Inflammatory macrophage treated with lipopolysaccharide for 4 hours (primary cell): ENCODE data around the gene INHBB.
"Not testable (repeated sequence)": the region's sequence is repeated elsewhere in the genome, so short reads cannot be mapped to it uniquely, and the experiment has no call there.

ENCODE experiments used
- DNase-seq: peaks from one replicate; pipeline ENCODE4 v3.0.0-alpha.2; 2020

The INHBB gene

DNA sequence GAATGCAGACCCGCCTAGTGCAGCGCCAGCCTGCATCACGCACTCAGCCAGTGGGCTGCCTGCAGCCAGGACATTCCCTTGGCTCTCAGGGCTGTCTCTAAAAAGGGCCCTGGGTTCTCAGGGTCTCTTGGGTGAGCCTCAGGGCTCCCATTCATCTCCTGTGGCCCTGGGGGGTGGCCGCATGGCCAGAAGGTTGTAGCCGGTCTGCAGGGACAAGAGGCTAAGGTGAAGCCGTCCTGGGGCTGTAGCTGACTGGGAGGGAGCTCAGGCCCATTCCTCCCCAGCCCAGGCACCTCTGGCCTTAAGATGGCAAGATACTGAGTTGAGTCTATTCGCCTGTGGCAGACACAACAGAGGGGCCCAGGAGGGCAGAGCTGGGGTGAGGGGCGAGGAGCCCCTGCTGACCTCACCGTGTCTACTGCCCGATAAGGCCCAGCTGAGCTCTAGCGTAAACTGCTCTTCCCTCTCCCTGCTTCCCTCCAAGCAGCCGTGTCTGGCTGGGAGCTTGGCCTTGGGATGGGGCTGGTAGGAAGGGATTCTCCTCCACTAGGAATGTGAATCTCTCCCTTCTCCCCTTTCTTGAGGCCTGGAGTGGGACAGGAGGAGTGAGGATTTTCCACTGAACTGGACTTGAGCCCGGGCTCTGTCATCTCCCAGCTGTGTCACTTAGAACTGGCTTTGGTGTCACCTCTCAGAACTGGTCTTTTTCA, 37.9 kb downstream of the INHBB start:
- no peak for DNase-seq

DNA sequence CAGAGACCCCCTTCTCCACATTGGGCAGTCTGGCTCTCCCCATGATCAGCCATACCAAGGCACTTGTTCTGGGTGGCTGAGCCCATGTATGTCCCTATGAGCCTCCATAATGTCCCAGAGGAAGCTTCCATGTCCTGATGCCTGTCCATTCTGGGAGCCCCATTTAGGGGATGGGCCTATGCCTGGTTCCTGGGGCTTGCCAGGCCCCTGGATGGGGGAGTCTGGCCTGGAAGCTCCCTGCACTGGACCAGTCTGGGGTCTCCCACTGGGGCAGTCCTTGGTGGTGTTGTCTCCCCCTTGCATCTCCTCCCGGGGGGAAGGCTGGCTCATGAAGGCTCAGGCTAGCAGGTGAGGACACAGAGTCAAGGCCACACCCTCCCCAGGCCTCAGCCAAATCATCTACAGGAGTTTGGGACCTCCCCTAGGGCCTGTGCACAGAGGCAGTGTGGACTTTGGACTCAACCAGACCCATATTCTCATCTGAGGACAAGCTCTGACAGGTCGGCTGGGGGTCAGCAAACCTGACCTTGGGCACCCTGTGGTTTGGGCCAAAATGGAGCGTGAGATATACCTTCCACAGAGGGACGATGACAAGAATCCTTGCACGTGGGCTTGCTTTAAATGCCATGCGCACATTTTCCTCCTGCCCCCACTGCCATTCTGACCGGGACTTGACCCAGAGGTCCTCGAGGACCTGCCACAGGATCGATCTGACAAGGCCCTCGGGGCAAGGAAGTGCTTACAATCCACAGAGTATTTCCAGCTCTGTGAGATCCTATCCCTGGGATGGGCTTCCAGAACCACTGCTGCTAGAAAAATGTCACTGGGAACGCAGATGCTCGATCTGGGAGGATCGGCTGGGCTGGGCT, 38.8 kb downstream of the INHBB start:
- no peak for DNase-seq

DNA sequence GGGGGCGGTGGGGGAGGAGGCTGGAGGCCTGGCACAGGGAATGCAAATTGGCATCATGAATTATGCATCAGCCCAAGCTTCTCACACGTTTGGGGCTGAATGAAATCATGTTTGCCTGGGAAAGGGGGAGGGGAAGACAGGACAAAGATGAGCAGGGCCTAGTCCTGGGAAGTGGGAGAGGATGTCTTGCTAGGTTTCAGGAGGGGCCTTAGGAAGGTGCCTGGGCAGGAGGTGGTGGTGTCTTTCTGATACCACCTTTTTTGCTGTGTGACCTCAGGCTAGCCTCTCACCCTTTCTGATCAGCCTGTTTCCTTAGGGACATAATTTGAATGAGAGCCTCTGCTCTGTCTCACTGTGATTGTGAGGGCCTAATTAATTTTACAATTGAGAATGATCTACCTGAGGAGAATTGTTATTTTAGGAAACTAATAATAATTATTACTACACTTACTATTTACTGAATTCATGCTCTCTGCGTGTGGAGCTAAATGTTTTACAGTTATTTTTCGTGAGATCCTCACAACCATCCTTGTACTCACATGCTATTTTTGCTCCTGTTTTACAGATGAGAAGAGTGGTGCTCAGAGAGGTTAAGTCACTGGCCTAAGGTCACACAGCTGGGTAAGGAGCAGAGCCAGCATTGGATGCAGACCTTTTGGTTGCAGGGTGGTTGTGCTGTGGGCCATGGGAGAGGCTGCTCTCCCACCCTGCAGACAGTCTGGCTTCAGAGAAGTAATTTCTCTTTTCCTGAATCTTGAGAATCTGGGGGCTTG, 39.6 kb downstream of the INHBB start:
- DNase-seq: no peak

DNA sequence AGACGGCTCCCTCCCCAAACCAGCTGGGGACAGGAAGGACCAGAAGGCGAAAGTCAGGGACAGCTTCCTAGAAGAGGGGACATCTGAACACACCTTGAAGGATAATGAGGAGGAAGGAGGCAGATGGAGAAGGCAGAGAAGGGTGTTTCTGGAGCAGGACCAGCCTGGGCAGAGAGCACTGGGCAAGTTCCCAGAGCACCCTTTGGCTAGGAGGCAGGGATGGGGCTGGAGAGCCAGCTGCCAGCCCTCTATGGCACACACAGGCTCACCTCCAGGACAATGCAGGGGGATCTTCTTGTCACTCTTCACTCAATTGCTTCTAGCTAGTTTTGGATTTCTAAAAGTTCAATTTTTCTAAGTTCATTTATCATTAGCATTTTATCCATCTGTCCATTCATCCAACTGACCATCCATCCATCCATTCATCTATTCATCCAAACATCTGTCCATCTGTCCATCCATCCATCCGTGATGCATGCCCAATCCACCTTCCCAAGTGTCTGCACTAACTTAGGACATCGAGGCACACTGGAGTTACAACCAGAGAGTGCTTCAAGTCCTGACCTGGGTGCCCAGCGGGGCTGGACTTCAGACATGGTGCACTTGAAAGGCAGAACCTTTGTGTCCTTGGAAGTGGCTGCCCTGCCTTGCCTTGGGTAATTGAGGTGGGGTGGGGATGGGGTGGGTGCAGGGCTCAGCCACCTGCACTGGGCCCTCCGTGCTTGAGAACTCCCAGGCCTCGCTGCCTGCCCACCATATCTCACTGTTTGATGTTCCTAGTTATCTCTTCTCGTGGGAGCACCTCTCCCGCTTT, 42.5 kb downstream of the INHBB start:
- DNase-seq: no peak

DNA sequence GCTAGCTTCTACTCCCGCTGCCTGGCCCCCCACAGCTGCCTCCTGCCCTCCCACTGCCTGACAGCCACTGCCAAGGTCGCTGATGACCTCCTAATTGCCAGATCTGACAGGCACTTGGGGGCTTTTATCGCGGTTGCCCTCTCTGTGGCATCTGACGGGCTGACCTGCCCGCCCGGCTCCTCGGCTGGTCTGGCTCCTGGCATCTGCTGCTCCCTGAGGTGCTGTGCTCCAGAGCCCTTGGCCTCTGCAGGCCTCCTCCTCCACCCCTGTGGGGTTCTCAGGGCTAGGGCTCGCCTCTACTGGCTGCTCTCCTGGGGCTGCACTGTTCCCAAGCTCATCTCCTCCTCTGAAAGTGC, 43.1 kb downstream of the INHBB start:
- no peak for DNase-seq

DNA sequence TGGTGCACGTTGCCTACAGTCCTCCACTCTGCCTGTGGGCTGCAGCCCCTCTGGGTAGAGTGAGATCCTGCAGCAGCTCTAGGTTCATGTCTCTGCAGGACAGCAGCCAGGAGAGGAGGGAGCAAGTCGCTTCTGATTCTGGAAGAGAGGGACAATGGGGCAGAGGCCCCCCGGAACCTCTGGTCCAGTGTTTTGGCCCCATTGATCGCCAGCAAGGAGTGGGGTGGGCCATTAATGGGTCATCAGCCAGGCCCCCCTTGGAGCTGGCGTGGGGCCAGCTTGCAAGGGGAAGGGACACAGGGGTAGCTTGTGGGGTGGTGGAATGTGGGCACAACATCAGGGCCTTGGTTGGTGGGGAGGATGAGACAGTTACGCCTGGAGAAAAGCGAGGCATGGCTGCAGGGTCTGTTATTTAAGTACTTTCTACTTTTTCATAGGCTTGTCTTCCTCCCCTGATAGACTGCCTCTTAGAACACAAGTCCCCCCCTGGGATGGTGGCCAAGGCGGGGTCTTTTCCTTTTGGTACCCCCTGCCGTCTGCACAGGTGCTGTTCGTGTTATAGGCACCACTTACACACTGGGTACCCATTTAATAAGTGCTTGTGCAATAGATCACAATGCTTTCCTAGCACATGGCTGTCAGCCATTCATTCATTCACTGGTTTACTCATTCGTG, 44.6 kb downstream of the INHBB start:
- DNase-seq: no peak

DNA sequence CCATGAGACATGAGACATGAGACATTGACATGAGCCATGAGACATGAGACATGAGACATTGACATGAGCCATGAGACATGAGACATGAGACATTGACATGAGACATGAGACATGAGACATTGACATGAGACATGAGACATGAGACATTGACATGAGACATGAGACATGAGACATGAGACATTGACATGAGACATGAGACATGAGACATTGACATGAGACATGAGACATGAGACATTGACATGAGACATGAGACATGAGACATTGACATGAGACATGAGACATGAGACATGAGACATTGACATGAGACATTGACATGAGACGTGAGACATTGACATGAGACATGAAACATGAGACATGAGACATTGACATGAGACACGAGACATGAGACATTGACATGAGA, 45.4 kb downstream of the INHBB start:
- not testable (repeated sequence) for DNase-seq

DNA sequence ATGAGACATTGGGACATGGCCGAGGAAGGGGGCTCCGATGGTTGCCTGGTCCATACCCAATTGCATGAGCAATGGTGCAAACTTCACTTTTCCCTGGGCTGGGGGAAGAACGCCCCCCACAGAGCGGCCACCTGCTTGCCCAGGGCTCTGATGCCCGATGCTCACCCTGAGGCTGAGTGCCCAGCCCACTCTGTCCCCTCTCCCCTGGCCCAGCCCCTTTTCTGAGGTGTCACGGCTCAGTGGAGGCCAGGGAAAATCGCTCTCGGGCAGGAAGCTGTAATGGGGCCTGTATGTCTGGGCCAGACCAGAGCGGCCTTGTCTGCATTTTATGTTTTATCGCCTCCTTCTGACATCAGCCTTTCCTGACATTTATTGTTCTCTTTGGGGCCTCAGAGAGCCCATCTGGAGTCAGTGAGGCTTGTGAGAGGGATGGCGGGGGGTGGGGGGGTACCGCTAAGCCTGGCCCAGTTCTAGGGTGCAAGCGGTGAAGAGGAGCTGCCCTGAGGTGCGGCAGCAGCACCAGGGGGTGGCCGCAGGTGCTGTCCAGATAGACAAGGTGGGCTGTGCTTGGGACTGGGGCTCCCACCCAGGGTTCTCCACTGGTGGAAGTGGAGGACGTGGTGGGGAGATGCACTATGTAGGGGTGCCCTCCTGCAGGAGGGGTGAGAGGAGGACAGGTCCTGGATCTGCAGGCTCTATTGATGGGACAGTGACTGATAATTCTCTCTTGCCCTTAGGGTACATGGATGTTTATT, 46.2 kb downstream of the INHBB start:
- no peak for DNase-seq

DNA sequence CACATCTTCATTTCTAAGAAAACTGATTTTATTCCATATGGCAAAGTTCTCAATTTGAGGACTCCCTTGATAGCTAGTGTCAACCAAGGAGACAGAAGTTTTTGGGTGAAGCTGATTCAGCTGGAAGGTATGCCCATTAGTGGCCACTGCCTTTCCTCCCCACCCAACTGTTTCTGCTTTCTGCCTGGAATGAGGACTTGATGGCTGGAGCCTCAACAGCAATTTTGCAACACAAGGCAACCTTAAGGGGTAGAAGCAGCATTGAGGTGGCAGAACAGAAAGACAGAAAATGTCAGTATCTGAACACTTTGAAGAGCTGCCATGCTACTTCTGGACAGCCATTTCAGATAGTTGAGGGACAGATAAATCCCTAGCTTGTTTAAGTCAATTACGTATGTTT, 47.0 kb downstream of the INHBB start:
- DNase-seq: no peak

DNA sequence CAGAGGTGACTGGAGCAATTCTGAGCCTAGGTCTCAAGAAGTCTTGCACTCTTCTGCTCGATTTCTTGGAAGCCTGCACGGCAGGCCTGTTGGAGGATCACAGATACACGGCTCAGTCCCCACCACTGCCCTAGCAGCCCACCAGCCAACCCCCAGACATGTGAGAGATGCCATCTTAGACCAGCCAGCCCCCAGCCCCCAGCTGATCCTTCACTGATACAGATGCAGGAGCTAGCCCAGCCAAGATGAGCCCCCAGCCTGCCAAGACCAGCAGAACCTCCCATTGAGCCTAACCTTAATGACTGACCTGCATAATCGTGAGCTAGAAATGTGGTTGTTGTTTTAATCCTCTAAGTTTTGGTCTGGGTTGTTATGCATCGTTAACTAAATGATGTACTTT, 47.5 kb downstream of the INHBB start:
- no peak for DNase-seq

DNA sequence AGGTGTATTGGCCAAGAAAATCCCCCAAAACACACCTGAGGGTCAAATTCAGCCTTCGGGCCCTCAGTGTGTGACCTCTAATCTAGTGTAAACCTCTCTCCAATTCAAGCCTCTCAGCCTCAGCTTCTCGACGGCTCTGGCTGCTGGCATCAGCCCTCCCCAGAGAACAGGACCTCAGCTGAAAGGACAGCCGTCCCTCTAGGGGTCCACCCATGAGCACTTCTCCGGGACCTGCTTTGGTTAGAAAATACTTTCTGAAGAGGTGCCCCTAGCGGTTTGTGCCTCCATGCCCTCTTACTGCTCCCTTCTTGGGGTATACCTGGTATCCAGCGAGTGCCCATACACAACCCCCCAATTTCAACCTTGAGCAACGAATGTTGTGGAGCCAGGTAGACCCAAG, 48.8 kb downstream of the INHBB start:
- no peak for DNase-seq

DNA sequence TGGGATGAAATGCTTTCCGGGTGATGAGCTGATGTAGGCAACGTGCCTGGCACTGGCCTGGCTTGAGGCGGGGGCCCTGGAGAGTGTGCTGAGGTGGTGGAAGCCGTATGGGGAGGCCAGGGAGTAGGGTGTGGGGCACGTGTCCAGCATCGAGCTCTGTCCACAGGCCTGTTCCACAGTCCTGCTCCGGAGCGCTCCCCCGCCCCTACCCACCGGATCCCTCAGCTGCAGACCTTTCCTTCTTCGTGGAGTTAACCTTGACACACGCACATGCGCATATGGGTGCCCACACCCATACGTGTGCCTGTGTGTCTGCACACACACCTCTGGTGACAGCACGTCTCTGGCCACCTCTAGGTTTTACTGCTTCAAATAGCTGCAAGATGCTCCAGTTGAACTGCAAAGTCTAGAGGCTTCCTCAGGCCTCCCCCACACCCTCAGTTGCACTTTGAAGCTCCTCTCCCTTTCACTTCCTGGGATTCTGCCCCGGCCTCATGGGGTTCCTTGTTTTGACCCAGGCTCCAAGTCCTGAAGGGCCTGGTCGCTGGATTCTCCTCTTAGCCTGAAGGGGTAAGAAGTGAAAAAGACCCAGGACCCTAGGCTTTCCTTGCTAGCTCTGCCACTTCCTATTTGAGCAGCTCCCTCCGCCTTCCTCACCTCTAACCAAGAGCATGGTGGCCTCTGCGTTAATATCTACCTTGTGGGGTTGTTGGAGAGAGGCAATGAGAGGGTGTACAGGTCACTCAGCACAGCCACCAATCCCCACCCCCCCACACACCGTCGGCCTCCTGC, 49.5 kb downstream of the INHBB start:
- DNase-seq: no peak

DNA sequence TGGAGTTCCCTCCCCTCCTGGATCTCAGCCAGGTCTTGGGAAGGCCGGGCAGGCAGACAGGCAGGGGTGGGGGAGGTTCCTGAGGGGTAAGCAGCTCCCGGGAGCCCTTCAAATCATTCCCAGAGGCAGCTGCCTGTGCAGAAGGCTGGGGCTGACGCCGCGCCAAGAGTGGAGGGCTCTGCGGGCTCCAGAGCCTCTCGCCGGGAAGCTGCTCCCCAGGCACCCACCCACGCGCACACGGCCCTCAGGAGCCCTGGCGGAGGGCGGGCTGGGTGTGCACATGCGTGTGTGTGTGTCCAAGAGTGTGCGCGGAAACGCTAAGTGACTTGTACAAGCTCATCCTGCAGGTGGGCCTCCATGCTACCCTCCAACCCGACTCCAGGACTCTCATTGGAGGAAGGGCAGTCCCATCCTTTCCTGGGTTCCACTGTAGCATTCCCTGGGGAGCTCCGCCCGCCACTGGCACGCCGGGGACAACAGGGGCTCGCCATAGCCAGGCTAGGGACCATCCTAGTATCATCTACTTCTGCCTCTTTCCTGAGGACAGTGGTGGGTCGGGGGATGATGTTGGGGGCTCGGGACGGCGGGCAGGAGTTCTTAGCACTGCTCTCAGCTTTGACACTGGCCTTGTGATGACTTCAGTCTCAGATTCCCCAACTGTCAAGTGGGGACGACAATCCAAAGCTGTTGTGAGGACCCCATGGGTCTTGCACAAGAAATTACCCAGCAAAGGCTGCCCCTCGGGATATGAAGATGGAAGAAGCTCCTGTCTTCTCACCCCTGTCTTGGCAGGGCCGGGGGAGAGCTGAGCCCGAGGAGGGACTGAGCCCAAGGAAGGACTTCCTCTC, 50.3 kb downstream of the INHBB start:
- DNase-seq: no peak

DNA sequence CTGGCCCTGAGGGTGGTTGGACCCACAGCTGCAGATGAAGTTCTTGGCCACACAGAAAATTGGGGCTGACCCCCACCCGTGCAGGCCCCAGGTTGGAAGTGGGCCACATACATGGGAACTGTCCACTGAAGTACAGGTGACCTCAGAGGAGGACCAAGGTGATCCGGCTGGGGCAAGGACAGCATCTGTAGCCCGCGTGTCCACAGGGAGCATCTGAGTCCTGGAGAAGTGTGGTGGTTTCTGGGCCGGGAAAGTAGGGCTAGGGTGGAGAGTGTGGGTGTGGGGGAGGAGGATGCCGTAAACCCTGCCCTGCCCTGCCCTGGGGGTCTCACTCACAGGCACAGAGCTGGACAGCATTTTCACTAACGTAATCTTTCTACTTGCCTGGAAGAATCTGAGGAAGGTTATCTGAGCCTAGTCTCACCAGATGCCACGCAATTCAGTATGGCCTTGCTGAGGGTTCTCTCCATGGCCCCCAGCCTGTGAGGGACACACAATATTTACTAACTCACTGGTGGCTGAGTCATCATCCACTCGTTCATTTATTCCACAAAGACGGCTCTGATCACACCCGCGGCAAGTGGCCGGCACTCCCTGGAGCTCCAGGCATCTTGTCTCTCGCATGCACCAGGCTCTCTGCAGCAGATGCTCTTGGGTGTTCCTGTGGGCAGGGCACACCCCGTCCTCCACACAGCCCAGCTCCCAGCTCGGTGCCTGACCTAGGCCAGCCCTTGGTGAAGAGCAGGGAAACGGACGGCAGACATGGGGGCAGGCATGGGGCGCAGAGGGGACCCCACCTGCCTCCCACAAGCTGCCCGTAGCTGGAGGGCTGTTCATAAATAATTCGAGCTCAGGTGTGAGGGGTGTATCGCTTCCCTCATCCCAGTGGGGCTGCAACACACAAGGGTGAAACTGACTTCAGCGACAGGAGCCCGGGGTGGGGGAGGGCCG, 51.2 kb downstream of the INHBB start:
- DNase-seq: no peak

DNA sequence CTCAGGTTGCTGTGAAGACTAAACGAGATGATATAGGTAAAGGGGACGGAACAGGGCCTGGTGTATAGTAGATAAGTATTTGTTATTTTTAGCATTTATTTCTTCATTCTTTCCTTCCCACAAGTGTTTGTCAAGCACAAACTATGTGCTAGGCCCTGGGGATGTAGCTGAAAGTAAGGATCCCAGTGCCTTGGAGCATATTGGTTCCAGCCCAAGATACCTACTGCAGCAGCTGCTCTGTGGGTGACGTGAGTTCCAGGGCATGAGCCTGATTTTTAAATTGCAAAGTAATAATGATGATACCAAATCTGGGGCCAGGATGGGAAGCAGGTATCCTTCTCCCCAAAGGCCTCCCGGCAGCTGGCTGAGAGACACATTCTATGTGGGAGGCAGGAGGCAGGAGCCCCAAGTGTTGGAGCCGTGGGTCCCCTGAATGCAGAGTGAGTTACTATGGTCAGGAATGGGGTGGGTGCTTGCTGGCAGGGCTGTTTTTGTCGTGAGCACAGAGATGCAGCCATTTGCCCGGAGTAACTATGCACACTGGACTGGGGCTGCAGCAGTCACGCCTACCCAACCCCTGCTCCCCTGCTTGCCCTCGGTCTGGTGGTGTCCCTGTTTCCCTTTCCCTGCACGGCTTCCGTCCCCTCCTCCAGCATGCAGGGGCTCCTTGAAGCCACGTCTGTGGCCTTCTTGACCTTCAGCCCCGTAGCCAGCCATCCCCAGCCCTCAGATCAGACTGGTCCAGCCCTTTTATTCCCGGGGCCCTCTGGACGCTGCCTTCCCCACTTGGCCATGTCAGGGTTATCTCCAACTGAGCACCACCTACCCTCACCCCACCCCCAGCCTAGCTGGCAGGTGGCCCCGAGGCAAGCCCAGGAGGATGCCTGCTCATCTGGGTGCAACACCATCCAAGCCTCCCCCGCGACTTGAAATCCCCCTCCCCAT, 52.4 kb downstream of the INHBB start:
- no peak for DNase-seq

DNA sequence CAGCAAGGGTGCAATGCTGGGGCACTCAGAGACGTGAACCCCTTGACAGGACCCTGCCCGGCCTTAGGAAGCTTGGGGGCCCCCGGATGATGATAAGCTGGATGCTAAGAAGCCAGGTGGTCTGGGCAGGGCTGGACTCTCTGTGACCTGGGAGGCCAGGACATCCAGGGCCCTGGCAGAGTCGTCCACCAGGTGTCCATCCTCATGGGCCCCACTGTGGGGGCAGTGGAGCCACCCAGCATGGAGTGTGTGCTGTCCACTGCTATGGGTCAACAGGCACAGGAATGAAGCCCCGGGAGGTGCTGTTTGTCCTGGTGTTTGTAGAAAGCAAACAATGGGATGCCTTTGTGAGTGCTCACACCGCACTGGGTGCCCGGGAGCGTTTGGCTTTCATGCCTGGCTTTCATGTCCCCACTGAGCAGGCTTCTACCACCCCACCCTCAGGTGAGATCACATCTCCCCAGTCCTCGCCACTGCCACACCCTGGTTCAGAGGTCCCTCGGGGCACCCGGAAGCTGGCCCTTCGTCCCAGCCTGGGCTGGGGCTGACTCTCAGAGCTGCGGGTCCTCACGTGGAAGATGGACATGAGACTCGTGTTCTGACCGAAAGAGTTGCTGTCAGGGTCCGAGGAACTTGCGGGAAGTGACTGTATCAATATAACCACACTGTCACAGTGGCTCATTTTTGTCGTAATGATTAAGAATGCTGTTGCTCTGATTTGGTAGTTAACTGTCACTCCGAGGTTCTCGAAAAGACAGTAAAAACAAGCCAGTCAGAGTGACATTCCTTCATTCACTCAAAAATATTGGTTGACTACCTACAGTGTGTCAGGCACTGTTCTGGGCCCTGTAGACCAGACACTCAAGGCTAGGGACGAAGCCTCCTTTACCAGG, 53.3 kb downstream of the INHBB start:
- DNase-seq: no peak
